Neural progenitor cell (in vitro differentiated cells): ENCODE results near the gene COG5. TPM values are rescaled to one million over a fixed set of nuclear protein-coding genes. Genes with fewer than 3 reads are reported as not detected.

ENCODE experiments used
- DNase-seq: peaks from one replicate; pipeline ENCODE4 v3.0.0-alpha.2; 2016; ENCODE audit warnings: low spot score
- H2AFZ ChIP-seq: fragments of 200-600 bp; sonication (generic); replicated peaks from 2 replicates; pipeline ENCODE4 v1.6.1; 2016; ENCODE audit warnings: antibody characterized with exemption
- H3F3A ChIP-seq: fragments of 200-600 bp; sonication (generic); 2 replicates; pipeline ENCODE4 v1.6.1; 2016; ENCODE audit warnings: antibody characterized with exemption, low read depth
- H3K27ac ChIP-seq: fragments of 200-600 bp; sonication (generic); 2 replicates; pipeline ENCODE4 v1.5.1; 2016; ENCODE audit warnings: mild to moderate bottlenecking
- H3K27me3 ChIP-seq: fragments of 200-600 bp; sonication (generic); 2 replicates; pipeline ENCODE4 v1.6.1; 2016; ENCODE audit warnings: mild to moderate bottlenecking, moderate library complexity
- H3K36me3 ChIP-seq: fragments of 200-600 bp; sonication (generic); 2 replicates; pipeline ENCODE4 v1.5.1; 2016
- H3K4me1 ChIP-seq: fragments of 200-600 bp; sonication (generic); 2 replicates; pipeline ENCODE4 v1.6.1; 2016; ENCODE audit warnings: mixed run types
- H3K4me2 ChIP-seq: fragments of 200-600 bp; sonication (generic); 2 replicates; pipeline ENCODE4 v1.6.1; 2016
- H3K4me3 ChIP-seq: fragments of 200-600 bp; sonication (generic); 2 replicates; pipeline ENCODE4 v1.5.1; 2016
- H3K79me2 ChIP-seq: fragments of 200-600 bp; sonication (generic); 2 replicates; pipeline ENCODE4 v1.6.1; 2016; ENCODE audit warnings: low read depth
- H3K9ac ChIP-seq: fragments of 200-600 bp; sonication (generic); 2 replicates; pipeline ENCODE4 v1.6.1; 2016
- H3K9me3 ChIP-seq: fragments of 200-600 bp; sonication (generic); 2 replicates; pipeline ENCODE4 v1.5.1; 2016; ENCODE audit warnings: low read depth
- H4K20me1 ChIP-seq: fragments of 200-600 bp; sonication (generic); 2 replicates; pipeline ENCODE4 v1.6.1; 2016; ENCODE audit warnings: low read depth
- H3K27ac Mint-ChIP-seq: 3 replicates; pipeline ENCODE4 v1.8.0; 2021; ENCODE audit warnings: mixed read lengths
- H3K27me3 Mint-ChIP-seq: 2 replicates; pipeline ENCODE4 v1.8.0; 2022; ENCODE audit warnings: low read depth, mild to moderate bottlenecking, inconsistent platforms, moderate library complexity, mixed read lengths; ENCODE audit not compliant: insufficient read depth
- H3K36me3 Mint-ChIP-seq: 3 replicates; pipeline ENCODE4 v1.8.0; 2021; ENCODE audit warnings: mixed read lengths
- H3K4me1 Mint-ChIP-seq: 3 replicates; pipeline ENCODE4 v1.8.0; 2021; ENCODE audit warnings: mixed read lengths
- H3K4me3 Mint-ChIP-seq: 3 replicates; pipeline ENCODE4 v1.8.0; 2021; ENCODE audit warnings: mild to moderate bottlenecking, moderate library complexity, mixed read lengths
- H3K9me3 Mint-ChIP-seq: 3 replicates; pipeline ENCODE4 v1.8.0; 2020; ENCODE audit warnings: mixed read lengths
- CTCF ChIP-seq: fragments of 200-600 bp; sonication (generic); IDR thresholded peaks from 2 replicates; pipeline ENCODE4 v1.5.1; 2017; ENCODE audit warnings: antibody characterized with exemption, mild to moderate bottlenecking
- EZH2 ChIP-seq: fragments of 200-600 bp; sonication (generic); IDR thresholded peaks from 2 replicates; pipeline ENCODE4 v1.6.1; 2017; ENCODE audit warnings: antibody characterized with exemption, mild to moderate bottlenecking, moderate library complexity
- EZH2phosphoT487 ChIP-seq: fragments of 200-600 bp; sonication (generic); IDR thresholded peaks from 2 replicates; pipeline ENCODE4 v1.6.1; 2017; ENCODE audit warnings: antibody characterized with exemption
- total RNA-seq: library from RNA; depleted of rRNA; stranded (reverse); fragments of >200 nt; gene quantifications from 2 replicates; pipeline ENCODE4 v1.2.3, GENCODE V29; 2015; ENCODE audit warnings: low replicate concordance

The COG5 gene
- total RNA-seq, 1 donor from 2014 or later: 90.5 TPM

GRCh38 chr7:107294182-107294581, 269.5 kb downstream of the COG5 start:
- Mint-ChIP-seq H3K36me3 (peaks cover 6% of the 10 kb centered on the region), H3K4me3 (no peak overlapping the region), H3K27ac (no peak overlapping the region), H3K27me3 (peaks cover 4% of the 10 kb centered on the region), H3K9me3 (no peaks in the 10 kb centered on the region), H3K4me1 (no peaks in the 10 kb centered on the region)
- Histone ChIP-seq H3K4me1 (no peaks in the 10 kb centered on the region), H3K27ac (no peak overlapping the region), H3F3A (no peaks in the 10 kb centered on the region), H3K4me2 (no peak overlapping the region), H3K79me2 (no peaks in the 10 kb centered on the region), H3K9me3 (no peaks in the 10 kb centered on the region), H3K36me3 (no peaks in the 10 kb centered on the region), H3K9ac (no peak overlapping the region), H4K20me1 (no peaks in the 10 kb centered on the region), H3K4me3 (no peak overlapping the region), H3K27me3 (no peaks in the 10 kb centered on the region), H2AFZ (no peak overlapping the region)
- DNase-seq: no peak
- TF ChIP-seq CTCF: no peak
- no peak for TF ChIP-seq EZH2
- no peak for TF ChIP-seq EZH2phosphoT487

GRCh38 chr7:107292591-107292990, 271.1 kb downstream of the COG5 start:
- no peak for TF ChIP-seq EZH2
- no peak for TF ChIP-seq EZH2phosphoT487
- TF ChIP-seq CTCF: no peak

GRCh38 chr7:107291434-107291833, 272.3 kb downstream of the COG5 start:
- Mint-ChIP-seq H3K27me3 (peaks cover 4% of the 10 kb centered on the region), H3K4me1 (no peaks in the 10 kb centered on the region), H3K27ac (no peak overlapping the region), H3K4me3 (no peak overlapping the region), H3K36me3 (peaks cover 6% of the 10 kb centered on the region), H3K9me3 (no peaks in the 10 kb centered on the region)
- no peaks in the 10 kb centered on the region for H3K27me3 ChIP-seq
- no peak for DNase-seq
- no peak overlapping the region for H2AFZ ChIP-seq
- no peak overlapping the region for H3K4me2 ChIP-seq
- no peaks in the 10 kb centered on the region for H3K36me3 ChIP-seq
- H4K20me1 ChIP-seq: no peaks in the 10 kb centered on the region
- H3F3A ChIP-seq: no peaks in the 10 kb centered on the region
- H3K9me3 ChIP-seq: no peaks in the 10 kb centered on the region
- TF ChIP-seq EZH2 (no peak), EZH2phosphoT487 (no peak), CTCF (no peak)
- no peak overlapping the region for H3K27ac ChIP-seq
- no peak overlapping the region for H3K4me3 ChIP-seq
- no peak overlapping the region for H3K9ac ChIP-seq
- H3K4me1 ChIP-seq: no peaks in the 10 kb centered on the region
- H3K79me2 ChIP-seq: no peaks in the 10 kb centered on the region

More at GRCh38 chr7:107292591-107292990, 271.1 kb downstream of the COG5 start:
- peaks cover 4% of the 10 kb centered on the region for H3K27me3 Mint-ChIP-seq
- Histone ChIP-seq H3K4me1 (no peaks in the 10 kb centered on the region), H2AFZ (no peak overlapping the region), H3K9me3 (no peaks in the 10 kb centered on the region), H3K36me3 (no peaks in the 10 kb centered on the region), H3K9ac (no peak overlapping the region), H3K4me2 (no peak overlapping the region), H3K79me2 (no peaks in the 10 kb centered on the region), H4K20me1 (no peaks in the 10 kb centered on the region), H3F3A (no peaks in the 10 kb centered on the region), H3K27me3 (no peaks in the 10 kb centered on the region), H3K27ac (no peak overlapping the region), H3K4me3 (no peak overlapping the region)
- no peaks in the 10 kb centered on the region for H3K9me3 Mint-ChIP-seq
- no peak for DNase-seq
- no peaks in the 10 kb centered on the region for H3K4me1 Mint-ChIP-seq
- no peak overlapping the region for H3K4me3 Mint-ChIP-seq
- no peak overlapping the region for H3K27ac Mint-ChIP-seq
- H3K36me3 Mint-ChIP-seq: peaks cover 6% of the 10 kb centered on the region
